Fibroblast of skin of right quadriceps (primary cell): Measurements from ENCODE around the gene ORM1.

Source experiments
- DNase-seq: peaks from one replicate; pipeline ENCODE4 v3.0.0-alpha.2; 2013

Gene ORM1

GRCh38 chr9:114344692-114345091 lies 21.8 kb downstream of the ORM1 start:
- no peak for DNase-seq

GRCh38 chr9:114345493-114346065 lies 22.7 kb downstream of the ORM1 start:
- no peak for DNase-seq

GRCh38 chr9:114346146-114346545 lies 23.2 kb downstream of the ORM1 start:
- DNase-seq = no peak

- no peak for DNase-seq
These were observed 24.8 kb downstream of the ORM1 start for GRCh38 chr9:114347675-114348074.

DNA sequence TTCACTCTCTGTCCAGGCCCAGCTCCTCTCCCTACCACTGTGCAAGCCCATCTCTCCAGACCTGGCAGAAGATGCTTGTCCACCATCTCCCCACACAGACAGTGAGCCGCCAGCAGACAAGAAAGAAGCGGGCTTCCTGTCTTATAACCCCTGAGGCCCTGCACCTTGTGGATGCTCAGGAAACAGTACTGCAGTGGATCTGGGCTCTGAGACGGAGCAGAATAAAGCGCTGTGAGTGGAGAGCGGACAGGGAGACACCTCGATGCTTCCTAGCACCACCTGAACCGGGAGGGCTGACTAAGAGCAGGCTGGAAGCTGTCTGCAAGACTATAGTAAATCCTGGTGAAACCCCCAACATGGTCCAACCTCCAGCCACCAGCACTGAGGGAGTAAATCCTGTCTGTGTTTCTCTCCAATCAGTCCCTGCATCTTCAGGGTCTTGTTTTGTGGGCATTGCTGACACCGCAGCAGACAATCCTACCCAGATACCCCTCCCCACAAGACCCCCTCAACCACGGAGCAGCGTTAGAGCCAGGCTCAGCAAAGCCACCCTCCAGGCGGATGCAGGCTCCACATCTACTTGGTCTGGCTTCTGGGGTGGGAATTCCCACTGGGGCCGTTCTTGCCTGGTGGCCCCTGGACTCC lies 25.5 kb downstream of the ORM1 start:
- DNase-seq = no peak

DNA sequence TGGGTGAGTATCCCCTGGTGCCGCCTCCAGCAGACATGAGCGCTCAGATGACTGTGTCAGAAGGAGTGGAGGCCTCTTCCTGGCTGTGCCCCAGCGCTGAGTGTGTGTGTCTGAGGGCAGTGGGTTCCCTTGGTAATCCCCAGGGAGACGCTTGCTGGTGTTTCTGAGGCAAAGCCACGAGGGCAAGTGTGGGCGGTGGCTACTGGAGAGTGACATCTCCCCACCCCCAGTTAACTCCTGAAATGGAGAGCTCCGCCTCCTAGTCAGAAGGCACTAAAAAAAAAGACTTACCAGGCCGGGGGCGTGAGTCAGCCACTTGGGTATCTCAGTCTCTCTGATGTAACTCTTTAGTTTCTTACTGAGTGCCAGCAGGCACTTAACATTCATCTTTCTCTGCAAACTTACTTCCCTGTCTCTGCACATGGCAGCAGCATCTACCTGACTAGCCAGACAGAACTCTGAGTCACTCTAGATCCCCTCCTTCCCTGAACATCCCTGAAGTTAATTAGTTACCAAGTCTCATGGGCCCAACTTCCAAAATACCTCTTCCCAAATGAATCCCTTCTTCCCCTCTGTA lies 26.1 kb downstream of the ORM1 start:
- DNase-seq = peak; percentile 98

GRCh38 chr9:114349713-114350480 lies 27.0 kb downstream of the ORM1 start:
- DNase-seq = no peak

- DNase-seq = no peak
These were observed 27.9 kb downstream of the ORM1 start for GRCh38 chr9:114350636-114351401.

DNA sequence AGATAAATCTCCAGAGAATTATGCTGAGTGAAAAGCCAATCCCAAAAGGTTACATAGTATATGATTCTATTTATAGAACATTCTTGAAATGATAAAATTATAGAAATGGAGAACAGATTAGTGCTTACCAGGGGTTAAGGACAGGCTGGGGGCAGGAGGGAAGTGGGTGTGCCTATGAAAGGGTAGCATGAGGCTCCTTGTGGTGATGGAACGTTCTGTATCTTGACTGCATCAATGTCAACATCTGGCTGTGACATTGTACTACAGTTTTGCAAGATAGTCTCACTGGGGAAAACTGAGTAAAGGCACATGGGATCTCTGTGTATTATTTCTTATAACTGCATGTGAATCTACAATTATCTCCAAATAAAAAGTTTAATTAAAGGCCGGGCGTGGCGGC lies 29.0 kb downstream of the ORM1 start:
- no peak for DNase-seq

DNA sequence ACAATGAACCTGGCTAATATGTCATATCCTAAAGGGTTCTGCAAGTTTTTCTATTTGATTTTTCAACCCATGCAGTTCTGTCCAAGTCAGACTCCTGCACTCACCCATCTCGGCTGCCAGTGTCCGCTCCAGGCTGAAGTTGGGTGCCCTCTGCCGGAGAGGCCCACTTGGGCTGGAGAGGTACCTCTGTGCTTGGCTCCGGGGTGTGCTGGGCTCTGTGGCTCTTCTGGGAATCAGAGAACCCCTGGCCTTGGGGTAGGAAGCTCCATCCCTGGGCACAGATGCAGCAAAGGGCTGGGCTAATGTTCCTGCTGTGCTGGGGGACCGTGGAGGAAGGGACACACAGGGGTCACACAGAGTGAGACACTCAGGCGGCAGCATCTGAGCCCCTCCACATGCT lies 32.9 kb downstream of the ORM1 start:
- no peak for DNase-seq

DNA sequence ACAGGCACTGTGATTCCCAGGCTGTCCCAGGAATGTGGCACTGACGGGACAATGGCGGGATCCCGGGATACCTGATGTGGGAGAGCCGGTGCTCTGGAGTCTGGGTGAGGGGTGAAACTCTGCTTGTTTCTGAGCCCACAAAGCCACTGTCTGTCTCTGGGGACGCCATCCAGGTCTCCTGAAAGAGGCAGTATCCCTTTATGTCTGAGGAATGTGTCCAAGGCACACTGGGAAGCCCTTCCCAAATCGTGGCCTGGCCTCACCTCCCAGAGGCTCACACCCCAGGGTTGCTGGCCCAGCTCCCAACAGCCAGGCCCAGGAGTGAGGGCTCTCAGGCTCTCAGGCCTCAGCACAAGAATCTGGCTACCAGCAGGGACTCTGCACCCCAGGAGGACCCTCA lies 33.9 kb downstream of the ORM1 start:
- no peak for DNase-seq

DNA sequence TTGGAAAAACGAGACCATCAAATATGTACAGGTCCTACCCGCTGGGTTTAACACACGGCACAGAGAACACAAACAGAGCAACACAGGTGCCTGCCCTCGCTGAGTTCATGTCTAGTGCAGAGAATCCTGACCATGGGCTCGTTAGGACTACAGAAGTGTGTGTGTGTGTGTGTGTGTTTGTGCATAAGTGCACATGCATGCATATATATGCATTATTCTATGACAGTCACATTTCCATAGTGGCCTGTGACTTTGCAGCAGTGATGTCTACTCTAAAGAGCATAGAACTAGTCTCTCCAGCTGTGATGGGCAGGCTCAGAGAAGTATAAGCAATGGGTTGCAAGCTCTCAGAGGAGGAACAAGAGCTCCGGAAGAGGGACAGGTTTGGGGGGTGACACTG lies 34.5 kb downstream of the ORM1 start:
- no peak for DNase-seq

GRCh38 chr9:114357911-114358328 lies 35.0 kb downstream of the ORM1 start:
- no peak for DNase-seq

DNA sequence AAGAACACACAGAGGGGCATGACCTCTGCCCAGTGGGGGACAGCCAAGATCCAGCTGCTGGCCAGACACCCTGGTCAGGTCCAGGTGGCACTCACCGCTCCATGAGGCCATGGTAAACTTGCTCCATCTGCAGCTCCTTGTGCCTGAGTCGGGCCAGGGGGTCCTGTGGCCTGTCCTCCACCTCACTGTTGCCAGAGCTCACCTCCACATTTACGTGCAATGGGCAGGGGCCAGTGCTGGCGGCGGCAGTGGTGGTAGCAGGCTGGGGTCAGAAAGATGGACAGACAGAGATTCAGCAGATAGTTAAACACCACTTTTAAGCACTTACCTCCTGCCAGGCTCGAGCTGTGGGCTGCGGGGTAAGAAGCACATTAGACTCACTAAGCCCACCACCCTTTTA lies 36.9 kb downstream of the ORM1 start:
- DNase-seq = no peak

DNA sequence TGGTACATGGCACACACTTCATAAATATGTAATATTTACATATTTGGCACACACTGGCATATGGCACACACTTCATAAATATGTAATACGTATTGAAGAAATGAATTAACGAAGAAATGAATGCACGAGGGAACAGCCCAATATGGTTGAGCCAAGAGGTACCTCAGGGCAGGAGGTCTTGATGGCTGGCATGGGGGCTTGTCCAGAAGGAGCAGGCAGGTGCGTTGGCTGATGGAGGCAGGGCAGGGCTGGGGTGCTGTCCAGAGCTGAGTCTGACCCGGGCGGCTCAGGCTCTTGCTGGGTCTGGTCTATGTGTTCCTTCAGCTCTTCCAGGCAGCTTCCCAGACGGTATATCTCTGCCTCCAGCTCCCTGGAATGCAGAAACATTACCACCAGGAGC lies 38.6 kb downstream of the ORM1 start:
- DNase-seq = no peak

GRCh38 chr9:114362394-114362793 lies 39.5 kb downstream of the ORM1 start:
- DNase-seq = no peak

DNA sequence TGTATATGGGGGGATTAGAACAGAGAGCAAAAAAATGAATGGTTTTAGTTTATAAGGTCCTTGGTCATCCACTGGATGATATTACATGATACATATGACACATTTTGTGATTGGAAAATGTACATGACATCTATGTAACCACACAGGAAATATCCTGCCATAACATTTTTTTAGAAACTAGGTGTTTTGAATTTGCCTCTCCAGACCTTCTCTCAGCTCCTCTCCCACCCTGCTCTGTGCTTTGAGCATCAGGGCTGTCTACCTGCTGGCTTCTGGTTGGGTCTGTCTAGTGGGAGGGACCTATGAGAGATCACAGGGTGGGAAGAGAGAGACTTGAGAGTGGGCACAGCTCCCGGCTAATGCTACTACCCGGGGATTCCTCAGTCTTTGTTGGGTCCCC lies 40.5 kb downstream of the ORM1 start:
- no peak for DNase-seq

DNA sequence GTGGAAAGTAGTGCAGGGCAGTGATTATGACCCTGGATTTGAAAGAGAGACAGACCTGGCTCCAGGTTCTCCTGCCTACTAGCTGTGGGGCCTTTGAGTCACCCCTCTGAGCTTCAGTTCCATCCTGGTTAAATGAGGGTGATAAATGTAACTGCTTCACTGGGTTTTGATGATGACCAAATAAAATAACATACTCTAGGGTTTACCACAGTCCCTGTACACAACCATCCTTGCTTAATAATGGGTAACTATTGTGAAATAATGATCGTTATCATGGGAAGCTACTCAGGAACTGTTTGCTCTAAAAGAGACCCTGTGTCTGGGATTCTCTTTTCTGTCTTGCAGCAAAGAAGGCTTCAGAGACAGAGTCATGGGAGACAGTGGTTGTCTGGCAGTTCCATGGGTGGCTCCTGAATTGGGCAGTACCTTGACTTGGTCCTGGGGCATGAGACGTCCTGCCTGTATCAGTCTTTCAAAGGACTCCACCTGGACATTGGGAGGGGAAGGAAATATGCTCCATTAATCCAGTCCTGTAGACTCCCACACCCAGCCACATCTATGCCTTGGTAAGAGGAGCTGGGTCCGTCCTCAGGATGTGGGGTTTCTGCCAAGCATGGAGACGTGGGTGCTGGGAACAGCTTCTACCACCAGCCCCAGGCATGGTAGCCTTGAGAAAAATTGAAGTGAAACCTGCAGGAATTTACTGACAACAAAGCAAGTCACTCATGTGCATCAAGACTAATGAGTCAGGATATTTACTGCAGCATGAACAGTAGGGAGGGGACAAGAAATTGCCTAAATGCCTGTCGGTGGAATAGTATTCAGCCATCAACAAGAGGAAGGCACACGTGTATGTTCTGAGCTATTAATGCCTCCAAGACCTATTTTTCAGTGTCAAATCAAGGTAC lies 41.5 kb downstream of the ORM1 start:
- peak; percentile 92 for DNase-seq

DNA sequence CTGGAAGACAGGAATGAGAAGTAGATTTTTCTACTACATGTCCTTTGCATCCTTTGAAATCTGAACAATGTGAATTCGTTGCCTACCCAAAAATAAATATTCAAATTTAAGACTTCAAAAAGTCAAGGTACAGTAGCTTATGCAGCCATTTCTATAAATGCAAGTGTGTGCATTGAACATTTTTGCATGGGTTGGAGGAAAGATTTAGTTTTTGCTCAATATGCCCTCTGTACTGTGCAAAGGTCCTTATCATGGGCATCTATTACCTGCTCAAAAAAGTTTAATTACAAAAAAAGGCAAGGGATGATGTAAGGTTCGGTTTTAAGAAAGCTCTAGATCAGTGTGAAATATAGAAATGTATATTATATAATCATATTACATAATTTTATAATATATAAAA lies 42.3 kb downstream of the ORM1 start:
- no peak for DNase-seq

- peak; percentile 94 for DNase-seq
These were observed 43.6 kb downstream of the ORM1 start for GRCh38 chr9:114366334-114367128.

GRCh38 chr9:114367366-114367765 lies 44.5 kb downstream of the ORM1 start:
- no peak for DNase-seq
